H1 (cell line): ENCODE results near the gene ABCC10. TPM values are rescaled to one million over a fixed set of nuclear protein-coding genes. Genes with fewer than 3 reads are reported as not detected.
A peak's percentile ranks its signal among the peaks of the same experiment; 100 is the strongest.

Experiments
- CTCF ChIA-PET: fragments of 300-600 bp; sonication (Branson Sonifier 250); formaldehyde crosslinking; loops from one replicate; lab custom pipeline; 2021; ENCODE audit not compliant: partially characterized antibody; lab: Charles Lee
- POLR2A ChIA-PET: fragments of 300-600 bp; sonication (Branson Sonifier 250); formaldehyde crosslinking; loops from one replicate; lab custom pipeline; 2021; ENCODE audit warnings: inconsistent platforms; ENCODE audit not compliant: partially characterized antibody; lab: Charles Lee
- DNase-seq, 2 experiments: peaks; one replicate each; pipeline versions ENCODE4 v3.0.0 to v3.0.0-alpha.2; 2010 to 2022; ENCODE audit warnings: low spot score in 2 of 2, low read depth in 1 of 2, mixed read lengths in 1 of 2
- FAIRE-seq: peaks from 2 replicates; lab custom pipeline; 2011; peaks lifted over from hg19 to GRCh38; lab: Jason Lieb, UNC
- H2AFZ ChIP-seq: 2 replicates; pipeline ENCODE4 v1.8.1; 2012; ENCODE audit warnings: low read length, inconsistent platforms
- H2AK5ac ChIP-seq: 2 replicates; pipeline ENCODE4 v1.6.1; 2013; ENCODE audit warnings: low read depth, low read length
- H2BK120ac ChIP-seq: replicated peaks from 2 replicates; pipeline ENCODE3; 2013; ENCODE audit warnings: low read depth, low read length, inconsistent platforms
- H2BK12ac ChIP-seq: 2 replicates; pipeline ENCODE4 v1.6.1; 2013; ENCODE audit warnings: low read depth, low read length
- H2BK15ac ChIP-seq: 2 replicates; pipeline ENCODE4 v1.6.1; 2013; ENCODE audit warnings: low read length
- H2BK20ac ChIP-seq: 2 replicates; pipeline ENCODE4 v1.6.1; 2013; ENCODE audit warnings: low read length
- H2BK5ac ChIP-seq: 2 replicates; pipeline ENCODE4 v1.6.1; 2013; ENCODE audit warnings: low read depth, low read length
- H3K14ac ChIP-seq: 2 replicates; pipeline ENCODE4 v1.6.1; 2013; ENCODE audit warnings: inconsistent platforms; ENCODE audit not compliant: insufficient read length
- H3K18ac ChIP-seq: 2 replicates; pipeline ENCODE4 v1.6.1; 2013; ENCODE audit warnings: low read length; ENCODE audit errors: extremely low read depth
- H3K23ac ChIP-seq: 2 replicates; pipeline ENCODE4 v1.6.1; 2013; ENCODE audit warnings: inconsistent platforms; ENCODE audit not compliant: insufficient read length
- H3K23me2 ChIP-seq: 2 replicates; pipeline ENCODE4 v1.6.1; 2013; ENCODE audit warnings: low read depth, low read length
- H3K27ac ChIP-seq: 2 replicates; pipeline ENCODE4 v1.6.1; 2011; ENCODE audit warnings: low read depth, low read length, inconsistent platforms
- H3K27me3 ChIP-seq, 4 experiments: replicated peaks in 1 of 4; 1 replicate in 1 of 4; 2 replicates in 3 of 4; pipeline versions ENCODE4 v1.6.1 to v1.8.1; 2011 to 2013; ENCODE audit warnings: low read length in 3 of 4, mild to moderate bottlenecking in 3 of 4, inconsistent platforms in 2 of 4, mixed read lengths in 2 of 4, moderate library complexity in 1 of 4; ENCODE audit not compliant: control insufficient read depth in 3 of 4, insufficient read depth in 3 of 4; ENCODE audit errors: extremely low read depth in 1 of 4
- H3K36me3 ChIP-seq, 4 experiments: 2 replicates each; pipeline versions ENCODE4 v1.6.1 to v1.8.1; 2011 to 2013; ENCODE audit warnings: mild to moderate bottlenecking in 4 of 4, low read length in 3 of 4, moderate library complexity in 2 of 4, control low read depth in 1 of 4, inconsistent platforms in 1 of 4; ENCODE audit not compliant: insufficient read depth in 4 of 4, control insufficient read depth in 2 of 4
- H3K4ac ChIP-seq: replicated peaks from 2 replicates; pipeline ENCODE3; 2013; ENCODE audit warnings: low read length, low read depth, mixed read lengths, inconsistent platforms; ENCODE audit not compliant: insufficient read length
- H3K4me1 ChIP-seq, 4 experiments: replicated peaks in 1 of 4; 1 replicate in 1 of 4; 2 replicates in 3 of 4; pipeline versions ENCODE4 v1.6.1 to v1.8.1; 2011 to 2013; ENCODE audit warnings: low read length in 3 of 4, inconsistent platforms in 2 of 4, mixed read lengths in 1 of 4; ENCODE audit not compliant: insufficient read depth in 4 of 4, control insufficient read depth in 3 of 4
- H3K4me2 ChIP-seq, 2 experiments: 2 replicates each; pipeline versions ENCODE4 v1.6.1 to v1.8.1; 2011 to 2013; ENCODE audit warnings: low read depth in 2 of 2, low read length in 2 of 2, control low read depth in 1 of 2, inconsistent platforms in 1 of 2, mild to moderate bottlenecking in 1 of 2; ENCODE audit not compliant: insufficient read depth in 1 of 2
- H3K4me3 ChIP-seq, 4 experiments: fragments of 200-600, 300-600 bp in 1 of 4; sonication (generic), shearing (Covaris generic), sonication (Bioruptor Twin) in 1 of 4; 2 replicates each; pipeline versions ENCODE4 v1.5.1 to v1.8.1; 2011 to 2016; ENCODE audit warnings: low read length in 4 of 4, low read depth in 3 of 4, control low read depth in 2 of 4, inconsistent platforms in 2 of 4, mild to moderate bottlenecking in 2 of 4, mixed read lengths in 1 of 4, moderate library complexity in 1 of 4; ENCODE audit not compliant: insufficient read depth in 2 of 4; ENCODE audit errors: extremely low read depth in 1 of 4
- H3K56ac ChIP-seq: replicated peaks from 2 replicates; pipeline ENCODE3; 2013; ENCODE audit warnings: low read depth, mild to moderate bottlenecking, mixed read lengths, low read length, inconsistent platforms; ENCODE audit not compliant: insufficient read length
- H3K79me1 ChIP-seq: 2 replicates; pipeline ENCODE4 v1.6.1; 2013; ENCODE audit warnings: low read depth, low read length, control low read depth
- H3K79me2 ChIP-seq, 2 experiments: 2 replicates each; pipeline versions ENCODE4 v1.6.1 to v1.8.1; 2012 to 2013; ENCODE audit warnings: low read length in 2 of 2, mild to moderate bottlenecking in 2 of 2, inconsistent platforms in 1 of 2; ENCODE audit not compliant: insufficient read depth in 2 of 2, control insufficient read depth in 1 of 2
- H3K9ac ChIP-seq, 4 experiments: replicated peaks in 1 of 4; 1 replicate in 1 of 4; 2 replicates in 3 of 4; pipeline versions ENCODE4 v1.6.1 to v1.8.1; 2011 to 2013; ENCODE audit warnings: low read depth in 3 of 4, low read length in 3 of 4, control low read depth in 2 of 4, mild to moderate bottlenecking in 2 of 4, moderate library complexity in 2 of 4, inconsistent platforms in 1 of 4; ENCODE audit errors: extremely low read depth in 1 of 4
- H3K9me3 ChIP-seq, 2 experiments: 2 replicates each; pipeline versions ENCODE4 v1.6.1 to v1.8.1; 2012 to 2013; ENCODE audit warnings: mild to moderate bottlenecking in 2 of 2, moderate library complexity in 2 of 2, control low read depth in 1 of 2, inconsistent platforms in 1 of 2, low read depth in 1 of 2, low read length in 1 of 2, mixed read lengths in 1 of 2; ENCODE audit not compliant: insufficient read depth in 2 of 2
- H4K20me1 ChIP-seq, 2 experiments: replicated peaks in 1 of 2; 2 replicates each; pipeline versions ENCODE3 to v1.8.1; 2011 to 2013; ENCODE audit warnings: inconsistent platforms in 2 of 2, low read length in 2 of 2, mild to moderate bottlenecking in 1 of 2; ENCODE audit not compliant: insufficient read depth in 2 of 2, control insufficient read depth in 1 of 2
- H4K5ac ChIP-seq: 2 replicates; pipeline ENCODE4 v1.6.1; 2013; ENCODE audit warnings: low read length, low read depth, mixed read lengths, inconsistent platforms; ENCODE audit not compliant: insufficient read length
- H4K8ac ChIP-seq: 2 replicates; pipeline ENCODE4 v1.8.0; 2013; ENCODE audit warnings: mild to moderate bottlenecking, moderate library complexity, low read length, inconsistent platforms; ENCODE audit not compliant: insufficient read depth; ENCODE audit errors: extremely low read depth
- H4K91ac ChIP-seq: replicated peaks from 2 replicates; pipeline ENCODE3; 2013; ENCODE audit warnings: low read length, mixed read lengths, inconsistent platforms; ENCODE audit not compliant: insufficient read length
- HDAC2 ChIP-seq, 2 experiments: fragments of 300-600 bp in 1 of 2; sonication (generic) in 1 of 2; IDR thresholded peaks; 2 replicates each; pipeline ENCODE4 v1.6.1; 2011 to 2012; ENCODE audit warnings: low read depth in 2 of 2, low read length in 2 of 2, mild to moderate bottlenecking in 2 of 2, moderate library complexity in 2 of 2, borderline replicate concordance in 1 of 2, inconsistent platforms in 1 of 2
- KDM1A ChIP-seq: fragments of 200-600, 300-600 bp; sonication (generic); IDR thresholded peaks from 2 replicates; pipeline ENCODE4 v1.7.1; 2016; ENCODE audit warnings: mild to moderate bottlenecking, low read length, borderline replicate concordance
- TEAD4 ChIP-seq: IDR thresholded peaks from 2 replicates; pipeline ENCODE4 v1.6.1; 2012; ENCODE audit warnings: low read depth, low read length, inconsistent platforms, mixed read lengths
- WGBS, 2 experiments: shearing (Covaris generic) in 1 of 2; methylation state at CpG; one replicate each; pipeline versions ENCODE4 v1.1.6 to v1.1.7; 2013 to 2015; ENCODE audit warnings: low lambda C conversion rate in 2 of 2, mixed read lengths in 2 of 2, inconsistent platforms in 1 of 2, low coverage in 1 of 2, missing lambda C conversion rate in 1 of 2; ENCODE audit not compliant: insufficient replicate concordance in 2 of 2, insufficient coverage in 1 of 2, insufficient read length in 1 of 2; ENCODE audit errors: extremely low coverage in 1 of 2, missing lambda C conversion rate in 1 of 2; 5-methylcytosine and 5-hydroxymethylcytosine counted together
- polyA plus RNA-seq, 7 experiments: library from polyadenylated mRNA; depleted of rRNA in 3 of 7; stranded (reverse) in 5 of 7; unstranded in 2 of 7; fragments of >200 nt in 5 of 7; fragments of 200-250 nt in 2 of 7; gene quantifications; 1 replicate in 5 of 7; 2 replicates in 1 of 7; 4 replicates in 1 of 7; pipeline versions ENCODE4 v1.2.1 to v1.2.3, GENCODE V29; 2011 to 2013; ENCODE audit warnings: missing spikeins in 2 of 7, mixed read lengths in 2 of 7
- total RNA-seq: library from RNA; stranded (reverse); fragmentation: NEBNext Ultra II Directional; extraction: Animal tissue kit (Norgen Biotek cat#: 25700); gene quantifications from 2 replicates; pipeline ENCODE4 v1.2.1, GENCODE V29; 2021

The ABCC10 gene
- total and polyA plus RNA-seq, 2 of the 8 experiments (the other 6 are each of a cell fraction or from before 2014, with no cell fraction given) = 15.5 to 24.6 TPM

DNA sequence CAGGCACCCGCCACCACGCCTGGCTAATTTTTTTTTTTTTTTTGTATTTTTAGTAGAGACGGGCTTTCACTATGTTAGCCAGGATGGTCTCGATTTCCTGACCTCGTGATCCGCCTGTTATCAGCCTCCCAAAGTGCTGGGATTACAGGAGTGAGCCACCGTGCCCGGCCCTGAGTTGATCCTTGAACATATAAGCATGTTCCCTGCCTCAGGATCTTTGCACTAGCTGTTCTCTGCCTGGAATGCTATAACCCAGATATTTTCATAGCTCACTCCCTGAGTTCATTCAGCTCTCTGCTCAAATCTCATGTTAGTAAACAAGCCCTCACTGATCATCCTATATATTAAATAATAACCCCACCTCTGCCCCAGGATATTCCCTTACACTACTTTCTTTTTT, 37.0 kb downstream of the ABCC10 start:
- Histone ChIP-seq H4K5ac (no peak overlapping the region), H3K79me2 (no peaks in the 10 kb centered on the region), H3K9ac (no peak overlapping the region), H2BK20ac (no peak overlapping the region), H3K36me3 (no peaks in the 10 kb centered on the region), H3K14ac (no peak overlapping the region), H3K4ac (no peak overlapping the region), H2AFZ (no peak overlapping the region), H2BK12ac (no peak overlapping the region), H4K8ac (no peak overlapping the region), H3K9me3 (no peaks in the 10 kb centered on the region), H3K23ac (no peak overlapping the region), H2BK5ac (no peak overlapping the region), H3K18ac (no peak overlapping the region), H3K56ac (no peak overlapping the region), H2BK15ac (no peak overlapping the region), H4K91ac (no peak overlapping the region), H2AK5ac (no peak overlapping the region), H2BK120ac (no peak overlapping the region), H3K23me2 (peaks cover 3% of the 10 kb centered on the region; the same call in 1 of the 2 replicates), H3K4me1 (peaks cover 0 to 5% (median 4%) of the 10 kb centered on the region in 4 experiments; a peak in 4 of 7 replicates), H3K79me1 (no peaks in the 10 kb centered on the region), H3K4me2 (no peak overlapping the region), H3K27ac (no peak overlapping the region), H3K27me3 (no peaks in the 10 kb centered on the region; a peak in 2 of 7 replicates), H3K4me3 (no peak overlapping the region), H4K20me1 (no peaks in the 10 kb centered on the region)
- ChIA-PET POLR2A (interaction anchor here (0.7 to 1.4 kb wide), 3 partner anchors 13 to 66 kb away, joined by 3 to 5 read pairs (median 3); partner anchors contain the start of gene TJAP1), CTCF (interaction anchor here (0.8 to 21.2 kb wide), 3 partner anchors 10 to 30 kb away, joined by 4 to 495 read pairs (median 5); partner anchors contain the start of gene LRRC73)
- TF ChIP-seq HDAC2 (IDR thresholded peaks at IDR 0.05; ENCODE audit: borderline replicate concordance in 1 of 2, low read depth in 2 of 2, low read length in 2 of 2) (no peak), KDM1A (0 out of 2 replicates have a peak, but pooled peaks have one; percentile 18), TEAD4 (no peak)
- 88% methylated on average over 4 of the region's 8 CpGs; no CpG with 5 or more reads in 1 of the 2 experiments for WGBS, 2 experiments
- DNase-seq = no peak
- FAIRE-seq = no peak
